GM12801 (cell line): Measurements from ENCODE around the gene ZNF521.

Source experiments
- CTCF ChIP-seq: IDR thresholded peaks from one replicate; pipeline ENCODE4 v1.5.1; 2011; ENCODE audit warnings: control low read depth; ENCODE audit not compliant: insufficient read length; ENCODE audit errors: extremely low read depth

Gene ZNF521

GRCh38 chr18:25111377-25112288 lies 240.3 kb downstream of the ZNF521 start:
- TF ChIP-seq CTCF = no peak

GRCh38 chr18:25109484-25109883 lies 242.5 kb downstream of the ZNF521 start:
- TF ChIP-seq CTCF = no peak

- no peak for TF ChIP-seq CTCF
Observed at GRCh38 chr18:25103468-25104155, 248.4 kb downstream of the ZNF521 start.

- TF ChIP-seq CTCF = no peak
Observed at GRCh38 chr18:25102662-25103061, 249.3 kb downstream of the ZNF521 start.

GRCh38 chr18:25100418-25100817 lies 251.5 kb downstream of the ZNF521 start:
- TF ChIP-seq CTCF = no peak

GRCh38 chr18:25099895-25100294 lies 252.1 kb downstream of the ZNF521 start:
- no peak for TF ChIP-seq CTCF

GRCh38 chr18:25097569-25098056 lies 254.4 kb downstream of the ZNF521 start:
- TF ChIP-seq CTCF = no peak
